A549 (cell line): Measurements from ENCODE around the gene RSPH6A.

Experiments
- CTCF ChIP-seq: fragments of >200 bp; sonication (Bioruptor Twin); formaldehyde crosslinking; IDR thresholded peaks from 3 replicates; pipeline ENCODE4 v1.5.1; 2016
- KDM1A ChIP-seq: fragments of 200-600 bp; sonication (generic); IDR thresholded peaks from 2 replicates; pipeline ENCODE4 v1.6.1; 2016; ENCODE audit warnings: low read depth, mild to moderate bottlenecking
- POLR2A ChIP-seq: IDR thresholded peaks from 2 replicates; pipeline ENCODE4 v1.6.1; 2012; ENCODE audit warnings: mild to moderate bottlenecking, low read length
- SMC3 ChIP-seq: fragments of >200 bp; sonication (Bioruptor Twin); formaldehyde crosslinking; IDR thresholded peaks from 3 replicates; pipeline ENCODE4 v1.6.1; 2018; ENCODE audit warnings: inconsistent platforms
- SREBF2 ChIP-seq: fragments of 450-650 bp; IDR thresholded peaks from 2 replicates; pipeline ENCODE4 v1.6.1; 2014; ENCODE audit warnings: mild to moderate bottlenecking, moderate library complexity
- TF ChIP-seq, protein P1 (sequence below): fragments of 450-650 bp; IDR thresholded peaks from 2 replicates; pipeline ENCODE4 v1.6.1; 2014; ENCODE audit warnings: antibody characterized with exemption

DNA sequence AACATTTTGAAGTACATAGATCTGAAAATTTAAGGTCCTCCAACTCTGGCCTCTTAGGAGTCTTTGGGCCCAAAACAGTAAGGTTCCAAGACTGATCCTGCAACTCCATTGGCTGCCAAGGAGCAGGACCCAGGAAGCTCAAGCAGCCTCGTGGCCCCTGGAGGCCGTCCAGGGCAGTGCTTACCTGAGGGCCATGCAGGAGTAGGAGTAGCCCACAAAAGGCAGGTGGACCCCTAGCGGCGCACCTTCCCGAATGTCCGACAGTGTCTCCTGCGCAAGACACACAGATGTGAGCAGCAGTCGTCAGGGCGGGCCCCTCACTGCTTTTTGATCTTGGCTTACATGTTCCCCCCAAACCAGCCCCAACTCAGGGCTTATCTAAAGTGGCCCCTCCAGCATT is 40.3 kb downstream of the RSPH6A start:
- no peak for TF ChIP-seq KDM1A
- TF ChIP-seq CTCF: no peak
- TF ChIP-seq, protein P1, sequence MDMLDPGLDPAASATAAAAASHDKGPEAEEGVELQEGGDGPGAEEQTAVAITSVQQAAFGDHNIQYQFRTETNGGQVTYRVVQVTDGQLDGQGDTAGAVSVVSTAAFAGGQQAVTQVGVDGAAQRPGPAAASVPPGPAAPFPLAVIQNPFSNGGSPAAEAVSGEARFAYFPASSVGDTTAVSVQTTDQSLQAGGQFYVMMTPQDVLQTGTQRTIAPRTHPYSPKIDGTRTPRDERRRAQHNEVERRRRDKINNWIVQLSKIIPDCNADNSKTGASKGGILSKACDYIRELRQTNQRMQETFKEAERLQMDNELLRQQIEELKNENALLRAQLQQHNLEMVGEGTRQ: no peak
- TF ChIP-seq POLR2A: no peak
- TF ChIP-seq SMC3: no peak
- TF ChIP-seq SREBF2: no peak
